Esophagus squamous epithelium (tissue), 5 donors: ENCODE measurements around the gene TRNP1. TPM values are rescaled to one million over a fixed set of nuclear protein-coding genes. Genes with fewer than 3 reads are reported as not detected.

Source experiments
- DNase-seq: peaks from one replicate; lab custom pipeline; 2025; lab: John Stamatoyannopoulos, UW
- H3K27ac ChIP-seq, 4 donors: fragments of 200-600 bp; sonication (generic); one replicate each; pipeline ENCODE4 v1.5.1; 2016 to 2019; ENCODE audit warnings: mild to moderate bottlenecking in 1 of 4
- H3K27me3 ChIP-seq, 4 donors: fragments of 200-600 bp; sonication (generic); 1 replicate in 3 of 4; 2 replicates in 1 of 4; pipeline versions ENCODE4 v1.5.1 to v1.6.0; 2017 to 2021; ENCODE audit warnings: antibody characterized with exemption in 1 of 4
- H3K36me3 ChIP-seq, 3 donors: fragments of 200-600 bp; sonication (generic); one replicate each; pipeline ENCODE4 v1.5.1; 2016 to 2019
- H3K4me1 ChIP-seq, 3 donors: fragments of 200-600 bp; sonication (generic); one replicate each; pipeline ENCODE4 v1.5.1; 2017 to 2019
- H3K4me3 ChIP-seq, 4 donors: fragments of 200-600 bp; sonication (generic); 1 replicate in 3 of 4; 2 replicates in 1 of 4; pipeline ENCODE4 v1.5.1; 2016 to 2019; ENCODE audit warnings: mild to moderate bottlenecking in 2 of 4, moderate library complexity in 1 of 4
- H3K9me3 ChIP-seq, 3 donors: fragments of 200-600 bp; sonication (generic); one replicate each; pipeline ENCODE4 v1.5.1; 2016 to 2019
- POLR2A ChIP-seq, 4 donors: fragments of 450-650 bp; IDR thresholded peaks; one replicate each; pipeline ENCODE4 v1.6.1; 2017; ENCODE audit warnings: antibody characterized with exemption in 4 of 4, mild to moderate bottlenecking in 4 of 4, moderate library complexity in 3 of 4
- WGBS, 2 donors: methylation state at CpG; one replicate each; pipeline ENCODE4 v1.1.5; 2018; 5-methylcytosine and 5-hydroxymethylcytosine counted together
- intact Hi-C: fragments of 100-400 bp; cut with DNase I; formaldehyde crosslinking; loops from one replicate; pipeline ENCODE4 v1.15.0; 2022
- total RNA-seq, 4 donors: library from RNA; depleted of rRNA; stranded (reverse); fragments of >200 nt; gene quantifications; one replicate each; pipeline ENCODE4 v1.1.0, GENCODE V29; 2016
- TF ChIP-seq, protein P1 (sequence below), 6 experiments: fragments of 450-650 bp in 4 of 6; fragments of 200-600 bp in 2 of 6; sonication (generic) in 2 of 6; IDR thresholded peaks; one replicate each; pipeline ENCODE4 v1.5.1; 2016 to 2019; ENCODE audit warnings: antibody characterized with exemption in 6 of 6, mild to moderate bottlenecking in 4 of 6, moderate library complexity in 4 of 6
- donor health status: DM: yes; HTN: yes; CAD: no.

The TRNP1 gene
- total RNA-seq, 4 donors from 2014 or later = 26.9 to 208 (median 64.5) TPM

DNA sequence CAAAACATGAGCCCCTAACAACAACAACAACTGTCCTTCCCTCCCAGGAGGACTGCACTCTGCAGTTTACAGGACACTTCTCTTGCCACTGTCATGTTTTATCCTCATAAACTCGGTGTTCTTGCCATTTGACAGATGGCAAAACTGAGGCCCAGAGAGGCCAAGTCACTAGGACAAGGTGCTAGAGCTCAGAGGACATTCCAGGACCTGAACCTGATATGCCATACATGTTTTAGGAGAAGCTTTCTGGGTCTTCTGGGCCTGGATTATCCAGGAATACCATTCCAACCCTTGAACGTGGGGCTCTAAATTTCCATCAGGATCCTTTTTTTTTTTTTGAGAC is 38.6 kb downstream of the TRNP1 start:
- 47 to 65% methylated on average over 2 of the region's 2 CpGs for WGBS, 2 donors
- no peaks in the 10 kb centered on the region for H3K36me3 ChIP-seq
- no peaks in the 10 kb centered on the region for H3K27me3 ChIP-seq
- TF ChIP-seq POLR2A (IDR thresholded peaks at IDR 0.05) = no peak
- TF ChIP-seq, protein P1, sequence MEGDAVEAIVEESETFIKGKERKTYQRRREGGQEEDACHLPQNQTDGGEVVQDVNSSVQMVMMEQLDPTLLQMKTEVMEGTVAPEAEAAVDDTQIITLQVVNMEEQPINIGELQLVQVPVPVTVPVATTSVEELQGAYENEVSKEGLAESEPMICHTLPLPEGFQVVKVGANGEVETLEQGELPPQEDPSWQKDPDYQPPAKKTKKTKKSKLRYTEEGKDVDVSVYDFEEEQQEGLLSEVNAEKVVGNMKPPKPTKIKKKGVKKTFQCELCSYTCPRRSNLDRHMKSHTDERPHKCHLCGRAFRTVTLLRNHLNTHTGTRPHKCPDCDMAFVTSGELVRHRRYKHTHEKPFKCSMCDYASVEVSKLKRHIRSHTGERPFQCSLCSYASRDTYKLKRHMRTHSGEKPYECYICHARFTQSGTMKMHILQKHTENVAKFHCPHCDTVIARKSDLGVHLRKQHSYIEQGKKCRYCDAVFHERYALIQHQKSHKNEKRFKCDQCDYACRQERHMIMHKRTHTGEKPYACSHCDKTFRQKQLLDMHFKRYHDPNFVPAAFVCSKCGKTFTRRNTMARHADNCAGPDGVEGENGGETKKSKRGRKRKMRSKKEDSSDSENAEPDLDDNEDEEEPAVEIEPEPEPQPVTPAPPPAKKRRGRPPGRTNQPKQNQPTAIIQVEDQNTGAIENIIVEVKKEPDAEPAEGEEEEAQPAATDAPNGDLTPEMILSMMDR (IDR thresholded peaks at IDR 0.05) = no peak
- H3K9me3 ChIP-seq = no peaks in the 10 kb centered on the region
- intact Hi-C loops = loop anchor here (5.0 kb wide), 1 partner anchor 35 kb away; no protein-coding TSS in a partner anchor
- DNase-seq = no peak
- peaks cover 17 to 59% (median 38%) of the 10 kb centered on the region in 3 donors for H3K4me1 ChIP-seq
- peak overlapping the region; percentile 18 to 63 (median 32) for H3K4me3 ChIP-seq
- H3K27ac ChIP-seq = peak overlapping the region; percentile 86 to 94 (median 92)

DNA sequence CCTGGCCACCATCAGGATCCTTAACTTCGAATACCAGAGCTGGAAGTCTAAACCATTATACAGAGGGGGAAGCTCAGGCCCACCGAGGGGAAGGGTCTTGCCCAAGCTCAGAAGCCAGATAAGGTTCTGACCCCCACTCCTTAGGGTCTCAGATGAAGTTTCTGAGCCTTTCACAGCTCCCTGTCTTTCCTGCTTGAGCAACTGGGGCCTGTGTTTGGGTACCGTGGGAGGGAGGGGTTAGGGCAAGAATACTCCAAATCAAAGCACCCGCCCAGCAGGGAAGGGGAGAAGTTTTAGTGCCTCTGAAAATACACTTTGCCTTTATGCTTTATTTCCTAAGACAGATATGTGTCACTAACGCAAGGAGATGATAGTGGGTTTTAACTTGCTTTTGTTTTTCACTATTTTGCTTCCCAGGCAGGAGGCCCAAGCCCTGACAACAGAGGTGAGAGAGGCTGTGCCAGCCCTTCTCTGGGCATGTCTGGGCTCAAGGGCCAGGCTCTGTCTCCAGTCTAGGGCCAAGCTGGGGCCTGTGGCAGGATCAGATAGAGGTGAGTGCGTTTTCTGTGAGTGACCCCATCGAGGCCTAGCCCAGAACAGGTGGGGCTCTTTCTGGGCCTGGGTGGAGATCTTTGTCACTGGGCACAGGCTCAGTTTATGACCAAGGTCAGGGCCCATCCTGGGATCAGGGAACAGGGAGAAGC is 39.7 kb downstream of the TRNP1 start:
- Histone ChIP-seq H3K9me3 (no peaks in the 10 kb centered on the region), H3K27ac (peak overlapping the region; percentile 84 to 94 (median 90)), H3K4me1 (peaks cover 17 to 48% (median 30%) of the 10 kb centered on the region in 3 donors), H3K4me3 (no peak overlapping the region), H3K27me3 (no peaks in the 10 kb centered on the region), H3K36me3 (no peaks in the 10 kb centered on the region)
- intact Hi-C loops = loop anchor here (5.0 kb wide), 1 partner anchor 36 kb away; no protein-coding TSS in a partner anchor
- 36 to 48% methylated on average over 5 to 6 of the region's 7 CpGs for WGBS, 2 donors
- no peak for DNase-seq
- peak in 1 of 4 donors; percentile 9 for TF ChIP-seq POLR2A (IDR thresholded peaks at IDR 0.05)
- TF ChIP-seq, protein P1 (IDR thresholded peaks at IDR 0.05) = no peak

DNA sequence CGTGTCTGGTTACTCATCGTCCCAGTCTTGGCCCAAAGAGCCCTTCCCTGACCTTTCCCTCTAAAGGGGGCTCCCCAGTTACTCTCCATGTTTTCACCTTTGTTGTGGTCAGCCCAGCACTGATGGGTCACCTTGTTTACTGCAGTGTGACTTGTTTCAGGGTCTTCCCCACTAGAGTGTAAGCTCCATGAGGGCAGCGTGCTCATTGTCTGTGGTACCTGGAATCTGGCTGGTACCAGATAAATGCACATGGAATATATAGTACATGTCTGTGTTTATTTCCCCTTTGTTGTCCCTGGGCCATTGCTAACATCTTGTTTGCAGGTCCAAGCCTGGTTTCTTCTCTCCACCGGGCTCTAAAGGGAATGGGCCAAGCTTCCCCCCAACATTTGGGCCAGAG is 41.9 kb downstream of the TRNP1 start:
- no peaks in the 10 kb centered on the region for H3K9me3 ChIP-seq
- no peak overlapping the region for H3K4me3 ChIP-seq
- TF ChIP-seq POLR2A (IDR thresholded peaks at IDR 0.05) = no peak
- TF ChIP-seq, protein P1 (IDR thresholded peaks at IDR 0.05) = no peak
- no peaks in the 10 kb centered on the region for H3K27me3 ChIP-seq
- intact Hi-C loops = no loop called here
- DNase-seq = no peak
- WGBS, 2 donors = 91 to 94% methylated on average over 3 of the region's 4 CpGs
- no peak overlapping the region for H3K27ac ChIP-seq
- peaks cover 17 to 42% (median 30%) of the 10 kb centered on the region in 3 donors for H3K4me1 ChIP-seq
- H3K36me3 ChIP-seq = no peaks in the 10 kb centered on the region

DNA sequence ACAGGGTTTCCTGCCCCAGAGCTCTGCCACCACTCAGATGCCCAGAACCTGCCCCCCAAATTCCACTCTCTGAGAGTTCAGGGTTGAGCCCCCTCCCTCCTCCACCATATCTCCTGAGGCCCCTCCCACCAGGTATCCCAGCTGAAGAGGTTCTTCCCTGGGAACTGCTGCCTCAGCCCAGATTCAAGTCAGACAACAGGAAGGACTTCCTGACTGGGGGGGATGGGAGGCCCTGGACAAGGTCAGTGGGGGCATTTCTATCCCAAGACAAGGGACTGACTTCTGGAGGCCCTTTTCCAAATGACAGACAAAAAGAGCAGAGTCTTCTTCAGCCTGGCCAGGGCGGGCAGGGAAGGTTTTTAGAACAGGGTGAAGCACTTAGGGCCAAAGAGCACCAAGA is 43.2 kb downstream of the TRNP1 start:
- no peaks in the 10 kb centered on the region for H3K36me3 ChIP-seq
- no peaks in the 10 kb centered on the region for H3K9me3 ChIP-seq
- no peak for DNase-seq
- H3K4me1 ChIP-seq = peaks cover 12 to 29% (median 23%) of the 10 kb centered on the region in 3 donors
- no peaks in the 10 kb centered on the region for H3K27me3 ChIP-seq
- 75 to 88% methylated on average over 1 of the region's 1 CpG for WGBS, 2 donors
- TF ChIP-seq POLR2A (IDR thresholded peaks at IDR 0.05) = no peak
- TF ChIP-seq, protein P1 (IDR thresholded peaks at IDR 0.05) = no peak
- H3K4me3 ChIP-seq = no peak overlapping the region
- no peak overlapping the region for H3K27ac ChIP-seq
- intact Hi-C loops = no loop called here

DNA sequence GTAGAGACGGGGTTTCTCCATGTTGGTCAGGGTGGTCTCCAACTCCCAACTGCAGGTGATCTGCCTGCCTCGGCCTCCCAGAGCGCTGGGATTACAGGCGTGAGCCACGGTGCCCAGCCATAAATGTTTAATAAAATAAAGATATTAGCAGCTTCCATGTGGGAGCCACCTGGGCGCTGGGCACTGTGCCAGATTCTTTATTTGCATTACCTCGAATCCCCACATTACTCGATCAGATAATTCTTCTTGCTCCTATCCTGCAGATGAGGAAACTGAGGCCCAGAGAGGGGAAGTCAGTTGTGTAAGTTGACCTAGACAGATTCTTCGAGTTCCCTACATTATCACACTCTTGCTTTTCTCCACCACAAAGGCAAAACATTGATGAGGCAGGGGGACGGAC is 44.0 kb downstream of the TRNP1 start:
- H3K4me1 ChIP-seq = peaks cover 7 to 21% (median 15%) of the 10 kb centered on the region in 3 donors
- intact Hi-C loops = no loop called here

More for the DNA sequence above, 44.0 kb downstream of the TRNP1 start:
- TF ChIP-seq, protein P1 (IDR thresholded peaks at IDR 0.05) = no peak
- H3K27me3 ChIP-seq = no peaks in the 10 kb centered on the region
- DNase-seq = no peak
- no peaks in the 10 kb centered on the region for H3K36me3 ChIP-seq
- no peak overlapping the region for H3K27ac ChIP-seq
- 56 to 61% methylated on average over 8 to 9 of the region's 10 CpGs for WGBS, 2 donors
- H3K4me3 ChIP-seq = no peak overlapping the region
- no peaks in the 10 kb centered on the region for H3K9me3 ChIP-seq
